ENCODE data around the gene BMPR1A.
"Not testable (repeated sequence)": the region's sequence is repeated elsewhere in the genome, so short reads cannot be mapped to it uniquely, and the experiment has no call there.

Gene BMPR1A

DNA sequence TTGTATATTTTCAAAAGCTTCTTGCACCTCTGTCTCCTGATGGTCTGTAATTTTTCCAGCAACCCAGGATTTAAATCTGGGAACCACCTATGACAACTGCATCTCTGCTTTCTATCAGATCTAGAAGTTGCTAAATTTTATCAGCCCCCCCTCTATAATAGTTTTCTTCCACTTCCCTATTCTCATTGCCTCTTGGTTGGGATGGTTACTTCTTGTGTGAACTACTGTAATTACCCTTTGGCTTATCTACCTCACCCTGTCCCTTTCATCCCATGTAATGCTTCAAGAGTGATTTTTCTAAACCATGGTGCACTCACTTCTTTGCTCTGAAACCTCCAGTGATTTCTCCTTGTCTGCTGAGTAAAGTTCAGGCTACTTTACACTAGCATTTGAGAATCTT, 92.3 kb downstream of the BMPR1A start:
- CTCF ChIA-PET = no interaction called here
- no peaks in the 10 kb centered on the region for H3K9me3 Mint-ChIP-seq
- H3K4me1 Mint-ChIP-seq = no peaks in the 10 kb centered on the region
- H3K4me3 Mint-ChIP-seq = no peak overlapping the region
- H3K27me3 Mint-ChIP-seq = no peaks in the 10 kb centered on the region
- DNase-seq = no peak
- H3K27ac Mint-ChIP-seq = no peak overlapping the region
- no peaks in the 10 kb centered on the region for H3K36me3 Mint-ChIP-seq

GRCh38 chr10:86849181-86849894, 92.9 kb downstream of the BMPR1A start:
- Mint-ChIP-seq H3K9me3 (no peaks in the 10 kb centered on the region), H3K27me3 (no peaks in the 10 kb centered on the region)

GRCh38 chr10:86850481-86850880, 94.1 kb downstream of the BMPR1A start:
- H3K27me3 Mint-ChIP-seq = no peaks in the 10 kb centered on the region
- H3K36me3 Mint-ChIP-seq = no peaks in the 10 kb centered on the region

More at GRCh38 chr10:86849181-86849894, 92.9 kb downstream of the BMPR1A start:
- H3K4me3 Mint-ChIP-seq = no peak overlapping the region
- no peak overlapping the region for H3K27ac Mint-ChIP-seq
- CTCF ChIA-PET = no interaction called here
- no peaks in the 10 kb centered on the region for H3K36me3 Mint-ChIP-seq
- H3K4me1 Mint-ChIP-seq = no peaks in the 10 kb centered on the region
- no peak for DNase-seq

GRCh38 chr10:86851328-86852207, 95.1 kb downstream of the BMPR1A start:
- Mint-ChIP-seq H3K9me3 (no peaks in the 10 kb centered on the region), H3K4me1 (no peaks in the 10 kb centered on the region), H3K4me3 (no peak overlapping the region), H3K27ac (no peak overlapping the region), H3K36me3 (no peaks in the 10 kb centered on the region), H3K27me3 (no peaks in the 10 kb centered on the region)
- CTCF ChIA-PET = no interaction called here
- no peak for DNase-seq

More at GRCh38 chr10:86850481-86850880, 94.1 kb downstream of the BMPR1A start:
- no peak overlapping the region for H3K4me3 Mint-ChIP-seq
- no peaks in the 10 kb centered on the region for H3K9me3 Mint-ChIP-seq
- no peak for DNase-seq
- CTCF ChIA-PET = no interaction called here
- H3K27ac Mint-ChIP-seq = no peak overlapping the region
- H3K4me1 Mint-ChIP-seq = no peaks in the 10 kb centered on the region

DNA sequence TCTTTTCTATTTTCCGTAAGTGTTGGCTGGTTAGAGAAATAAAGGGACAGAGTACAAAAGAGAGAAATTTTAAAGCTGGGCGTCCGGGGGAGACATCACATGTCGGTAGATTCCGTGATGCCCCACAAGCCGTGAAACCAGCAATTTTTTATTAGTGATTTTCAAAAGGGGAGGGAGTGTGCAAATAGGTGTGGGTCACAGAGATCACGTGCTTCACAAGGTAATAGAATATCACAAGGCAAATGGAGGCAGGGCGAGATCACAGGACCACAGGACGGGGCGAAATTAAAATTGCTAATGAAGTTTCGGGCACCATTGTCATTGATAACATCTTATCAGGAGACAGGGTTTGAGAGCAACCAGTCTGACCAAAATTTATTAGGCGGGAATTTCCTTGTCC, 97.2 kb downstream of the BMPR1A start:
- H3K4me1 Mint-ChIP-seq, H3K27ac Mint-ChIP-seq, CTCF ChIA-PET: not testable (repeated sequence)

DNA sequence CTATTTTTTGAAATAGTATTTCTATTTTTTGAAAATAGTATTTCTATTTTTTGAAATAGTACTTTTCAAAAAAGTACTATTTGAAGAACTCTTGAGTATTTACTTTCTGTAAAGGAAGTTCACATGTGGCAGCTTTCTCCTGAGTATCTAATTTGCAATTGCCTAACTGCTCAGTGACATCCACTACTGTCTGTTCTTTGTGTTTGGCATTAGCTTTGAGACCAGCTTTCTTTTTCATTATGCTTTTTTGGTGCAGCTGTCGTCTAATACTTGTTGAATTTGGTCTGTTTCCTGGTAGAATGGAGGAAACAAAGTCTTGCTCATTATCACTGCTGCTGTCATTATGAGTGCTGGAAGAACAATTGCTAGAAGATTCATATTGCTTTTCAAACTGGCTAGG, 99.1 kb downstream of the BMPR1A start:
- H3K27me3 Mint-ChIP-seq = no peaks in the 10 kb centered on the region

More for the DNA sequence above, 97.2 kb downstream of the BMPR1A start:
- not testable (repeated sequence) for H3K27me3 Mint-ChIP-seq, H3K9me3 Mint-ChIP-seq, DNase-seq, H3K4me3 Mint-ChIP-seq, H3K36me3 Mint-ChIP-seq

GRCh38 chr10:86856156-86856555, 99.7 kb downstream of the BMPR1A start:
- H3K27me3 Mint-ChIP-seq = no peaks in the 10 kb centered on the region
- H3K36me3 Mint-ChIP-seq = no peaks in the 10 kb centered on the region
- no peaks in the 10 kb centered on the region for H3K9me3 Mint-ChIP-seq
- CTCF ChIA-PET = no interaction called here
- H3K4me3 Mint-ChIP-seq = no peak overlapping the region
- no peak overlapping the region for H3K27ac Mint-ChIP-seq
- no peaks in the 10 kb centered on the region for H3K4me1 Mint-ChIP-seq
- no peak for DNase-seq

More for the DNA sequence above, 99.1 kb downstream of the BMPR1A start:
- no peak for DNase-seq
- no peak overlapping the region for H3K27ac Mint-ChIP-seq
- no peak overlapping the region for H3K4me3 Mint-ChIP-seq
- CTCF ChIA-PET = no interaction called here
- no peaks in the 10 kb centered on the region for H3K9me3 Mint-ChIP-seq
- H3K4me1 Mint-ChIP-seq = no peaks in the 10 kb centered on the region
- no peaks in the 10 kb centered on the region for H3K36me3 Mint-ChIP-seq

- Mint-ChIP-seq H3K36me3 (no peaks in the 10 kb centered on the region), H3K27me3 (no peaks in the 10 kb centered on the region), H3K4me3 (no peak overlapping the region), H3K9me3 (no peaks in the 10 kb centered on the region), H3K27ac (no peak overlapping the region), H3K4me1 (no peaks in the 10 kb centered on the region)
- CTCF ChIA-PET = no interaction called here
- DNase-seq = no peak
Measured at GRCh38 chr10:86857128-86857721, 100.8 kb downstream of the BMPR1A start.

DNA sequence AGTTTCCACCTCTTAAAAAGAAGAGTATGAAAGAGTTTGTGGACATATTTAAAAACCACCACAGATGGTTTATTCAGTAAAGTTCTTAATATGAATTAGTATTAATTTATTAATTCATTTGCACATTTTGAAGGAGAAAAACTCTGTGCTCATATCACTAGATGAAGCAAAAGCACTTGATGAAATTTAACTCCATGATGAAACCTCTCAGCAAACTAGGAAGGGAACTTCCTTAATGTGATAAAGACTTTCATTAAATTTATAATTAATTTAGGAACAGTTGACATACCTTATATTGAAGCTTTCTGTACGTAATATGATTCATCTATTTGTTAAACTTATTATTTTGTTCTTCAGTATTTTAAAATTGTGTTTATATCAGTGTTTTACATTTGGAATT, 101.6 kb downstream of the BMPR1A start:
- H3K27me3 Mint-ChIP-seq = no peaks in the 10 kb centered on the region
- no peak for DNase-seq
- H3K4me3 Mint-ChIP-seq = no peak overlapping the region
- no peaks in the 10 kb centered on the region for H3K4me1 Mint-ChIP-seq
- H3K36me3 Mint-ChIP-seq = no peaks in the 10 kb centered on the region
- no peak overlapping the region for H3K27ac Mint-ChIP-seq
- CTCF ChIA-PET = no interaction called here
- no peaks in the 10 kb centered on the region for H3K9me3 Mint-ChIP-seq

GRCh38 chr10:86861351-86861750, 104.9 kb downstream of the BMPR1A start:
- Mint-ChIP-seq H3K36me3 (no peaks in the 10 kb centered on the region), H3K9me3 (no peaks in the 10 kb centered on the region), H3K4me3 (no peak overlapping the region), H3K4me1 (no peaks in the 10 kb centered on the region), H3K27me3 (no peaks in the 10 kb centered on the region), H3K27ac (no peak overlapping the region)
- DNase-seq = no peak
- CTCF ChIA-PET = no interaction called here

GRCh38 chr10:86862373-86862772, 106.0 kb downstream of the BMPR1A start:
- no peaks in the 10 kb centered on the region for H3K36me3 Mint-ChIP-seq
- CTCF ChIA-PET = no interaction called here
- no peaks in the 10 kb centered on the region for H3K4me1 Mint-ChIP-seq
- H3K27me3 Mint-ChIP-seq = no peaks in the 10 kb centered on the region
- H3K27ac Mint-ChIP-seq = no peak overlapping the region
- H3K9me3 Mint-ChIP-seq = no peaks in the 10 kb centered on the region
- H3K4me3 Mint-ChIP-seq = no peak overlapping the region
- DNase-seq = no peak

GRCh38 chr10:86862786-86863483, 106.5 kb downstream of the BMPR1A start:
- Mint-ChIP-seq H3K9me3 (no peaks in the 10 kb centered on the region), H3K4me3 (no peak overlapping the region), H3K27ac (no peak overlapping the region), H3K27me3 (no peaks in the 10 kb centered on the region), H3K4me1 (no peaks in the 10 kb centered on the region), H3K36me3 (no peaks in the 10 kb centered on the region)
- CTCF ChIA-PET = interaction anchor here (0.7 kb wide), 1 partner anchor 265 kb away, joined by 3 read pairs; no protein-coding TSS in a partner anchor
- DNase-seq = no peak

DNA sequence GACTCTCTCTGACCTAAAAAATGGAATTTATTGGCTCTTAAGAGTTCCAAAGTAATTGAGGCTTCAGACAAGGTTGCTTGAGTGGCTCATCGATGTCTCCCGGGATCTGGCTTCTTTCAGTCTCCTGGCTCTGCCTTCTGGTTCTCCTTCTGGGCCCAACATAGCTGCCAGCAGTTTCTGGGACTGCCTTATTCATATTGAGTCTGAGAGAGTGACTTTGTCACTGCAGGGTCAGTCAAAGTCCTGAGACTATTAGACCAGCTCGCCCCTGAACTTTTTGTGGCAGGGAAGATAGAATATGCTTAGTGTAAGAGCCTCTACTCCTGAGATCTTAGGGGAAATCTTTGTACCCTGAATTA, 107.0 kb downstream of the BMPR1A start:
- DNase-seq = no peak
- CTCF ChIA-PET = interaction anchor here (0.7 kb wide), 1 partner anchor 266 kb away, joined by 3 read pairs; no protein-coding TSS in a partner anchor
- no peak overlapping the region for H3K4me3 Mint-ChIP-seq
- no peaks in the 10 kb centered on the region for H3K4me1 Mint-ChIP-seq
- no peaks in the 10 kb centered on the region for H3K36me3 Mint-ChIP-seq
- no peak overlapping the region for H3K27ac Mint-ChIP-seq
- H3K9me3 Mint-ChIP-seq = no peaks in the 10 kb centered on the region
- H3K27me3 Mint-ChIP-seq = no peaks in the 10 kb centered on the region

- H3K4me3 Mint-ChIP-seq, H3K27me3 Mint-ChIP-seq, H3K27ac Mint-ChIP-seq, CTCF ChIA-PET, DNase-seq, H3K9me3 Mint-ChIP-seq, H3K36me3 Mint-ChIP-seq, H3K4me1 Mint-ChIP-seq: not testable (repeated sequence)
Measured at GRCh38 chr10:86865011-86865811, 108.8 kb downstream of the BMPR1A start.
